AG04450 (cell line): ENCODE measurements around the gene CHORDC1. TPM values are rescaled to one million over a fixed set of nuclear protein-coding genes. Genes with fewer than 3 reads are reported as not detected.
"Not testable (repeated sequence)": the region's sequence is repeated elsewhere in the genome, so short reads cannot be mapped to it uniquely, and the experiment has no call there.

Experiments used
- CTCF ChIA-PET: fragments of 300-600, 350-600 bp; formaldehyde crosslinking; extraction: SDS; loops from one replicate; lab custom pipeline; 2022; ENCODE audit warnings: antibody characterized with exemption, inconsistent platforms; lab: Charles Lee
- POLR2A ChIA-PET: fragments of 350-600 bp; formaldehyde crosslinking; extraction: SDS; loops from one replicate; lab custom pipeline; 2021; ENCODE audit warnings: antibody characterized with exemption, inconsistent platforms; lab: Yijun Ruan, JAX
- DNase-seq: peaks from one replicate; pipeline ENCODE4 v3.0.0-alpha.2; 2011; ENCODE audit warnings: low read depth, low spot score
- H3K27ac ChIP-seq: one replicate; pipeline ENCODE4 v1.5.1; 2012; ENCODE audit warnings: low read depth, low read length, control low read depth
- H3K27me3 ChIP-seq: one replicate; pipeline ENCODE4 v1.6.0; 2012; ENCODE audit warnings: low read length; ENCODE audit not compliant: control insufficient read depth, insufficient read depth
- H3K4me3 ChIP-seq: 2 replicates; pipeline ENCODE4 v1.5.1; 2011; ENCODE audit warnings: mild to moderate bottlenecking, low read depth, low read length, control low read depth
- H3K9me3 ChIP-seq: 2 replicates; pipeline ENCODE4 v1.5.1; 2012; ENCODE audit warnings: low read length; ENCODE audit not compliant: control insufficient read depth, insufficient read depth
- CTCF ChIP-seq: IDR thresholded peaks from 2 replicates; pipeline ENCODE4 v1.5.1; 2011; ENCODE audit warnings: low read depth, low read length, control low read depth, inconsistent platforms
- polyA plus RNA-seq: library from polyadenylated mRNA; depleted of rRNA; stranded (reverse); fragments of >200 nt; gene quantifications from 2 replicates; pipeline ENCODE4 v1.2.3, GENCODE V29; 2011

Gene CHORDC1
- polyA plus RNA-seq, 1 experiment: 34.3 TPM

- Histone ChIP-seq H3K4me3 (no peak overlapping the region), H3K9me3 (no peaks in the 10 kb centered on the region), H3K27me3 (no peaks in the 10 kb centered on the region), H3K27ac (no peak overlapping the region)
- POLR2A ChIA-PET: no interaction called here
- no peak for DNase-seq
- CTCF ChIA-PET: no interaction called here
- TF ChIP-seq CTCF: no peak
Observed at GRCh38 chr11:90242894-90243416, 20.1 kb upstream of the CHORDC1 start.

GRCh38 chr11:90241414-90241813, 18.6 kb upstream of the CHORDC1 start:
- ChIA-PET POLR2A (no interaction called here), CTCF (no interaction called here)
- no peaks in the 10 kb centered on the region; the same call in 1 of the 2 replicates for H3K9me3 ChIP-seq
- H3K27me3 ChIP-seq: no peaks in the 10 kb centered on the region
- H3K27ac ChIP-seq: no peak overlapping the region
- no peak overlapping the region for H3K4me3 ChIP-seq
- no peak for TF ChIP-seq CTCF
- no peak for DNase-seq

GRCh38 chr11:90239967-90240636, 17.3 kb upstream of the CHORDC1 start:
- DNase-seq, H3K27me3 ChIP-seq, H3K9me3 ChIP-seq, CTCF ChIA-PET, H3K4me3 ChIP-seq, POLR2A ChIA-PET, H3K27ac ChIP-seq: not testable (repeated sequence)

- CTCF ChIA-PET: interaction anchor here (1.1 kb wide), 1 partner anchor 35 kb away, joined by 3 read pairs; no protein-coding TSS in a partner anchor
- Histone ChIP-seq H3K4me3 (no peak overlapping the region), H3K27ac (no peak overlapping the region), H3K9me3 (no peaks in the 10 kb centered on the region; the same call in 1 of the 2 replicates), H3K27me3 (no peaks in the 10 kb centered on the region)
- DNase-seq: no peak
- TF ChIP-seq CTCF: no peak
- POLR2A ChIA-PET: no interaction called here
Observed at GRCh38 chr11:90237004-90237403, 14.2 kb upstream of the CHORDC1 start.

- POLR2A ChIA-PET: no interaction called here
- Histone ChIP-seq H3K27ac (no peak overlapping the region), H3K9me3 (no peaks in the 10 kb centered on the region; the same call in 1 of the 2 replicates), H3K27me3 (no peaks in the 10 kb centered on the region), H3K4me3 (no peak overlapping the region)
- no peak for DNase-seq
- TF ChIP-seq CTCF: no peak
- CTCF ChIA-PET: no interaction called here
Observed at GRCh38 chr11:90235526-90235925, 12.7 kb upstream of the CHORDC1 start.
